Measurements from ENCODE around the gene HECW1.
"Not testable (repeated sequence)": the region's sequence is repeated elsewhere in the genome, so short reads cannot be mapped to it uniquely, and the experiment has no call there.

The HECW1 gene

DNA sequence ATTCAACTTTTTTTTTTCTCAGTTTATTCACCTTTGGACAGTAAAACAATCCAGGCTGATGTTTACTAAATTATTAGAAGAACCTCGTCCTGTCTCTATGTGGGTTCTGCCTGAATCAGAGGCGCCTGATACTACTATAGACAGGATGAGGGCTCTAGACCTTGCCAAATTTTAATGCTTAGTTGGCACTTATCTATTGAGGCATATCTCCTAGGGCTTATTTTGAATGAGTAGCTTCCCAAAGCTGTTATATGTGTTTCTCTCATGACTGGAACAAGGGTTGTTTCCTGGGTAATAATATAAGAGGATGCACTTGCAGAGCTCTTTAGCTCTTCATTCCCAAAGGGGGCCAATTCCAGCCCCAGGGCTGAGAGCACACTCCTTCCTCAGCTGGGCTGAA lies 23.6 kb downstream of the HECW1 start:
- peaks cover 28% of the 10 kb centered on the region for H3K27me3 ChIP-seq (ENCODE audit: control insufficient read depth, insufficient read depth, low read length)
- H3K36me3 ChIP-seq (ENCODE audit: insufficient read depth, low read length): no peaks in the 10 kb centered on the region
- peaks cover 5% of the 10 kb centered on the region for H3K4me1 ChIP-seq (ENCODE audit: control insufficient read depth, insufficient read depth, low read length)
- no peak overlapping the region for H3K9ac ChIP-seq (ENCODE audit: low read depth, low read length)
- H3K9me3 ChIP-seq (replicated peaks; ENCODE audit: low read length): no peaks in the 10 kb centered on the region
- H3K4me2 ChIP-seq (ENCODE audit: low read length): no peak overlapping the region
- no peak overlapping the region for H3K4me3 ChIP-seq (ENCODE audit: low read length)

GRCh38 chr7:43137121-43137744 lies 24.8 kb downstream of the HECW1 start:
- H3K27me3 ChIP-seq (ENCODE audit: control insufficient read depth, insufficient read depth, low read length): peaks cover 23% of the 10 kb centered on the region
- H3K4me2 ChIP-seq (ENCODE audit: low read length); H3K9me3 ChIP-seq (replicated peaks; ENCODE audit: low read length); H3K4me3 ChIP-seq (ENCODE audit: low read length); H3K4me1 ChIP-seq (ENCODE audit: control insufficient read depth, insufficient read depth, low read length); H3K36me3 ChIP-seq (ENCODE audit: insufficient read depth, low read length); H3K9ac ChIP-seq (ENCODE audit: low read depth, low read length): not testable (repeated sequence)

- peaks cover 17% of the 10 kb centered on the region for H3K27me3 ChIP-seq (ENCODE audit: control insufficient read depth, insufficient read depth, low read length)
- H3K4me3 ChIP-seq (ENCODE audit: low read length): no peak overlapping the region
- no peak overlapping the region for H3K9ac ChIP-seq (ENCODE audit: low read depth, low read length)
- H3K9me3 ChIP-seq (replicated peaks; ENCODE audit: low read length): no peaks in the 10 kb centered on the region
- H3K4me2 ChIP-seq (ENCODE audit: low read length): no peak overlapping the region
- peaks cover 5% of the 10 kb centered on the region for H3K4me1 ChIP-seq (ENCODE audit: control insufficient read depth, insufficient read depth, low read length)
- H3K36me3 ChIP-seq (ENCODE audit: insufficient read depth, low read length): no peaks in the 10 kb centered on the region
Measured at GRCh38 chr7:43137811-43138210, 25.4 kb downstream of the HECW1 start.

DNA sequence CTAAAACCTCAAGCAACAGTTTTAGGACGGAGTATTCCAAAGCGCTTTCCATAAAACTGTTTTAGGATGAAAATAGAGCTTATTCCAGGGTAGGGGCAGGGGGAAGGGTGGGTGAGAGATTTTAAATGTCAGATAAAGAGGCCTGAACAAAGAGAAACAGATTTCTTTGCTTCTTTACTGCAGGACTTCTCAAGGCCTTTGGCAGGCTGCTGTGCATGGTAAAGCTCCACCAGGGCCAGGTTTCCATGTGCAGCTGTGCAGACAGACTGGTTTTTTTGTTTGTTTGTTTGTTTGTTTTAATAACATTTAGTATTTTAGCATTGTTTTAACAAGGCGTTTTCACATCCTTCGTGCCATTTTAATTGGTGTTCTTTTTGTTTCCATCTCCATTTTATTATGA lies 26.3 kb downstream of the HECW1 start:
- Histone ChIP-seq H3K9me3 (replicated peaks; ENCODE audit: low read length) (no peaks in the 10 kb centered on the region), H3K36me3 (ENCODE audit: insufficient read depth, low read length) (no peaks in the 10 kb centered on the region), H3K4me1 (ENCODE audit: control insufficient read depth, insufficient read depth, low read length) (peaks cover 5% of the 10 kb centered on the region), H3K27me3 (ENCODE audit: control insufficient read depth, insufficient read depth, low read length) (peaks cover 16% of the 10 kb centered on the region), H3K4me3 (ENCODE audit: low read length) (no peak overlapping the region), H3K9ac (ENCODE audit: low read depth, low read length) (no peak overlapping the region), H3K4me2 (ENCODE audit: low read length) (no peak overlapping the region)

GRCh38 chr7:43139137-43139536 lies 26.7 kb downstream of the HECW1 start:
- Histone ChIP-seq H3K4me2 (ENCODE audit: low read length) (no peak overlapping the region), H3K4me1 (ENCODE audit: control insufficient read depth, insufficient read depth, low read length) (peaks cover 5% of the 10 kb centered on the region), H3K9ac (ENCODE audit: low read depth, low read length) (no peak overlapping the region), H3K4me3 (ENCODE audit: low read length) (no peak overlapping the region), H3K27me3 (ENCODE audit: control insufficient read depth, insufficient read depth, low read length) (peaks cover 16% of the 10 kb centered on the region), H3K36me3 (ENCODE audit: insufficient read depth, low read length) (no peaks in the 10 kb centered on the region), H3K9me3 (replicated peaks; ENCODE audit: low read length) (no peaks in the 10 kb centered on the region)

DNA sequence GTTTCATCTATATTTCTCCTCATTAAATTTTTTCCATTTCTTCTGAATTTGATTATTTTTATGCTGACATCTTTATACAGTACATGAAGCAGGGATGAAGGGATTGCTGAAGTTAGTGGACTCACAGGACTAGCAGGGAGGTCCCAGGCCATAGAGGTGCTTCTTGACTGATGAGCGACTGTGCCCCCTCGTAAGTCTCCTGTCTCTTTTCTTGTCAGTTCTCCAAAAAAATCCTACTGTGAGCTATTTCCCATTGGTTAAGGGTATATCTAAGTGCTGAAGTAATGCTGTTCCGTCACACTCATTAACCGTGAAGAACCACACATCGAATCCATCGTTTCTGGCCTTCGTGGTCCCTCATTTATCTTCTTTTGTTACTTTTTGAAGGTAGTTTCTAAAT lies 27.7 kb downstream of the HECW1 start:
- Histone ChIP-seq H3K27me3 (ENCODE audit: control insufficient read depth, insufficient read depth, low read length) (peaks cover 16% of the 10 kb centered on the region), H3K4me1 (ENCODE audit: control insufficient read depth, insufficient read depth, low read length) (peaks cover 5% of the 10 kb centered on the region), H3K4me2 (ENCODE audit: low read length) (no peak overlapping the region), H3K36me3 (ENCODE audit: insufficient read depth, low read length) (no peaks in the 10 kb centered on the region), H3K4me3 (ENCODE audit: low read length) (no peak overlapping the region), H3K9ac (ENCODE audit: low read depth, low read length) (no peak overlapping the region), H3K9me3 (replicated peaks; ENCODE audit: low read length) (no peaks in the 10 kb centered on the region)

- peaks cover 23% of the 10 kb centered on the region for H3K27me3 ChIP-seq (ENCODE audit: control insufficient read depth, insufficient read depth, low read length)
- no peak overlapping the region for H3K4me3 ChIP-seq (ENCODE audit: low read length)
- no peaks in the 10 kb centered on the region for H3K36me3 ChIP-seq (ENCODE audit: insufficient read depth, low read length)
- H3K4me1 ChIP-seq (ENCODE audit: control insufficient read depth, insufficient read depth, low read length): peaks cover 5% of the 10 kb centered on the region
- H3K9me3 ChIP-seq (replicated peaks; ENCODE audit: low read length): no peaks in the 10 kb centered on the region
- no peak overlapping the region for H3K4me2 ChIP-seq (ENCODE audit: low read length)
- no peak overlapping the region for H3K9ac ChIP-seq (ENCODE audit: low read depth, low read length)
Measured at GRCh38 chr7:43141091-43141490, 28.6 kb downstream of the HECW1 start.

GRCh38 chr7:43142703-43143102 lies 30.3 kb downstream of the HECW1 start:
- peaks cover 23% of the 10 kb centered on the region for H3K27me3 ChIP-seq (ENCODE audit: control insufficient read depth, insufficient read depth, low read length)
- H3K9ac ChIP-seq (ENCODE audit: low read depth, low read length): no peak overlapping the region
- H3K4me2 ChIP-seq (ENCODE audit: low read length): no peak overlapping the region

GRCh38 chr7:43143918-43144589 lies 31.6 kb downstream of the HECW1 start:
- no peaks in the 10 kb centered on the region for H3K4me1 ChIP-seq (ENCODE audit: control insufficient read depth, insufficient read depth, low read length)
- no peak overlapping the region for H3K4me3 ChIP-seq (ENCODE audit: low read length)
- H3K9ac ChIP-seq (ENCODE audit: low read depth, low read length): no peak overlapping the region
- H3K4me2 ChIP-seq (ENCODE audit: low read length): no peak overlapping the region
- no peaks in the 10 kb centered on the region for H3K9me3 ChIP-seq (replicated peaks; ENCODE audit: low read length)
- H3K27me3 ChIP-seq (ENCODE audit: control insufficient read depth, insufficient read depth, low read length): peaks cover 28% of the 10 kb centered on the region
- no peaks in the 10 kb centered on the region for H3K36me3 ChIP-seq (ENCODE audit: insufficient read depth, low read length)

More at GRCh38 chr7:43142703-43143102, 30.3 kb downstream of the HECW1 start:
- Histone ChIP-seq H3K36me3 (ENCODE audit: insufficient read depth, low read length) (no peaks in the 10 kb centered on the region), H3K4me1 (ENCODE audit: control insufficient read depth, insufficient read depth, low read length) (no peaks in the 10 kb centered on the region), H3K9me3 (replicated peaks; ENCODE audit: low read length) (no peaks in the 10 kb centered on the region), H3K4me3 (ENCODE audit: low read length) (no peak overlapping the region)

GRCh38 chr7:43148161-43148731 lies 35.8 kb downstream of the HECW1 start:
- Histone ChIP-seq H3K4me1 (ENCODE audit: control insufficient read depth, insufficient read depth, low read length) (no peaks in the 10 kb centered on the region), H3K27me3 (ENCODE audit: control insufficient read depth, insufficient read depth, low read length) (peaks cover 40% of the 10 kb centered on the region), H3K4me2 (ENCODE audit: low read length) (no peak overlapping the region)

DNA sequence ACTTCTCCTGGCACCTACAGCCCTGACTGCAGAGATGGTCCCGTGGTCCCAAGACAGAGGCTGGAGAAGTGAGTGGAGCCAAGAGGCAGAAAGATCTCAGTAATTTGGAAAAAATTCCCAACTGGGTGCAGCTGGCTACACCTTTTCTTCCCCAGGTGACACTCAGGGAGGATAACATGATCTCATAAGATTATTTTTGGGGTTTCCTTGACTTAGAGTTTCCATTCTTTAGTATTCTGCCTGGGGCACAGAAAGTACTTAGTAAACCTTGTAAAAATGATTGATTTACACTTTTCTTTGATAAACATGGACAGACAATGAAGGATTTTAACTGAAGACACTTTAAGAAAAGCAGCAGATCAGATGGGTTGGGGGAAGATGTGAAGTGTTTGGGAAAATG lies 38.6 kb downstream of the HECW1 start:
- no peaks in the 10 kb centered on the region for H3K4me1 ChIP-seq (ENCODE audit: control insufficient read depth, insufficient read depth, low read length)
- H3K4me2 ChIP-seq (ENCODE audit: low read length): no peak overlapping the region
- no peaks in the 10 kb centered on the region for H3K9me3 ChIP-seq (replicated peaks; ENCODE audit: low read length)
- peaks cover 50% of the 10 kb centered on the region for H3K27me3 ChIP-seq (ENCODE audit: control insufficient read depth, insufficient read depth, low read length)
- H3K4me3 ChIP-seq (ENCODE audit: low read length): no peak overlapping the region
- no peak overlapping the region for H3K9ac ChIP-seq (ENCODE audit: low read depth, low read length)
- H3K36me3 ChIP-seq (ENCODE audit: insufficient read depth, low read length): no peaks in the 10 kb centered on the region

More at GRCh38 chr7:43148161-43148731, 35.8 kb downstream of the HECW1 start:
- no peaks in the 10 kb centered on the region for H3K9me3 ChIP-seq (replicated peaks; ENCODE audit: low read length)
- H3K4me3 ChIP-seq (ENCODE audit: low read length): no peak overlapping the region
- no peaks in the 10 kb centered on the region for H3K36me3 ChIP-seq (ENCODE audit: insufficient read depth, low read length)
- no peak overlapping the region for H3K9ac ChIP-seq (ENCODE audit: low read depth, low read length)

DNA sequence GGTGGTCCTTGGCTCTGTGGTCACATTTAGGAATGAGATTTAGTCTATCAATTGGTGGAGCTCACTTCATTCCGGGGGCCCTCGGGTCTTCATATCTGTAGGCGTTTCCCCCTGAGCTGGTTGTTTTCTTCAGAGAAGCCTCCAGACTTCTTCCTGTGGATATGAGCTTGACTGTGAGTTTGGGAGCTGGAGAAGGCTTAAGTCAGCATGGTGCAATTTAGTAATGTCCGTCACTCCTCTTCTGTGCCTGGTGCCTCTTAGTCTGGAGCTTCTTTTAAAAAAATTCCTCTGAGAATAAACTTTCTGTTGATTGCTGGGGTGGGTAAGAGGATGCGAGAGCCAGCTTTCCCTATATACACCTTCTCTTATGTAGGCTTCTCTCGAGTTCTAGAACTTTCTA lies 40.2 kb downstream of the HECW1 start:
- Histone ChIP-seq H3K4me3 (ENCODE audit: low read length) (no peak overlapping the region), H3K27me3 (ENCODE audit: control insufficient read depth, insufficient read depth, low read length) (peaks cover 44% of the 10 kb centered on the region), H3K4me2 (ENCODE audit: low read length) (no peak overlapping the region), H3K9ac (ENCODE audit: low read depth, low read length) (no peak overlapping the region), H3K4me1 (ENCODE audit: control insufficient read depth, insufficient read depth, low read length) (no peaks in the 10 kb centered on the region), H3K9me3 (replicated peaks; ENCODE audit: low read length) (no peaks in the 10 kb centered on the region), H3K36me3 (ENCODE audit: insufficient read depth, low read length) (no peaks in the 10 kb centered on the region)

Measured in skeletal muscle satellite cell (primary cell).